Stimulated activated naive CD8-positive, alpha-beta T cell treated with anti-CD3 and anti-CD28 coated beads, Interleukin-15, amount 100 ng/mL, for 72 hours (primary cell): ENCODE measurements around the gene PIF1.

Source experiments
- ATAC-seq: fragments of 150-1000 bp; cut with Tn5 transposase; 2 replicates; pipeline ENCODE4 v1.10.0; 2021; ENCODE audit warnings: mild to moderate bottlenecking, moderate library complexity
- DNase-seq, 2 donors: peaks; one replicate each; pipeline ENCODE4 v3.0.0; 2021 to 2022
- H3K27ac Mint-ChIP-seq, 2 donors: one replicate each; pipeline ENCODE4 v1.8.0; 2022; ENCODE audit warnings: mild to moderate bottlenecking in 2 of 2, mixed read lengths in 2 of 2, moderate library complexity in 2 of 2
- H3K27me3 Mint-ChIP-seq: one replicate; pipeline ENCODE4 v1.8.0; 2022; ENCODE audit warnings: mixed read lengths
- H3K4me1 Mint-ChIP-seq: one replicate; pipeline ENCODE4 v1.8.0; 2022; ENCODE audit warnings: mild to moderate bottlenecking, mixed read lengths
- H3K4me3 Mint-ChIP-seq, 2 donors: one replicate each; pipeline ENCODE4 v1.8.0; 2022; ENCODE audit warnings: mild to moderate bottlenecking in 2 of 2, mixed read lengths in 2 of 2, moderate library complexity in 1 of 2
- H3K9me3 Mint-ChIP-seq, 2 donors: one replicate each; pipeline ENCODE4 v1.8.0; 2022; ENCODE audit warnings: mixed read lengths in 2 of 2

The PIF1 gene

GRCh38 chr15:64774629-64775493 is 50.6 kb downstream of the PIF1 start:
- Mint-ChIP-seq H3K27ac (no peak overlapping the region), H3K4me1 (peaks cover 10% of the 10 kb centered on the region), H3K9me3 (no peaks in the 10 kb centered on the region), H3K27me3 (peaks cover 62% of the 10 kb centered on the region), H3K4me3 (peak overlapping the region in 1 of 2 donors; percentile 48)
- ATAC-seq (peak; percentile 58), DNase-seq (peak; percentile 17 to 23)

GRCh38 chr15:64774037-64774628 is 51.3 kb downstream of the PIF1 start:
- Mint-ChIP-seq H3K9me3 (no peaks in the 10 kb centered on the region), H3K27ac (no peak overlapping the region), H3K4me3 (peak overlapping the region in 1 of 2 donors; percentile 44), H3K27me3 (peaks cover 55% of the 10 kb centered on the region), H3K4me1 (peaks cover 10% of the 10 kb centered on the region)
- ATAC-seq, result no peak
- no peak for DNase-seq

- Mint-ChIP-seq H3K4me3 (peak overlapping the region in 1 of 2 donors; percentile 44), H3K27ac (no peak overlapping the region), H3K27me3 (peaks cover 51% of the 10 kb centered on the region)
Measured at GRCh38 chr15:64773606-64774005, 51.8 kb downstream of the PIF1 start.

GRCh38 chr15:64772964-64773363 is 52.5 kb downstream of the PIF1 start:
- H3K27ac Mint-ChIP-seq, result no peak overlapping the region

More at GRCh38 chr15:64773606-64774005, 51.8 kb downstream of the PIF1 start:
- H3K9me3 Mint-ChIP-seq, result no peaks in the 10 kb centered on the region
- DNase-seq, result no peak
- ATAC-seq, result no peak
- peaks cover 10% of the 10 kb centered on the region for H3K4me1 Mint-ChIP-seq

GRCh38 chr15:64772488-64772887 is 53.0 kb downstream of the PIF1 start:
- ATAC-seq (no peak), DNase-seq (no peak)
- H3K27ac Mint-ChIP-seq, result peak overlapping the region in 1 of 2 donors; percentile 10

More at GRCh38 chr15:64772964-64773363, 52.5 kb downstream of the PIF1 start:
- H3K4me3 Mint-ChIP-seq, result no peak overlapping the region
- H3K9me3 Mint-ChIP-seq, result no peaks in the 10 kb centered on the region
- DNase-seq, result no peak
- peaks cover 50% of the 10 kb centered on the region for H3K27me3 Mint-ChIP-seq
- no peak for ATAC-seq
- H3K4me1 Mint-ChIP-seq, result peaks cover 10% of the 10 kb centered on the region

GRCh38 chr15:64770626-64771025 is 54.8 kb downstream of the PIF1 start:
- H3K27ac Mint-ChIP-seq, result no peak overlapping the region
- peaks cover 26% of the 10 kb centered on the region for H3K27me3 Mint-ChIP-seq
- peaks cover 5% of the 10 kb centered on the region for H3K4me1 Mint-ChIP-seq
- H3K4me3 Mint-ChIP-seq, result no peak overlapping the region
- no peaks in the 10 kb centered on the region for H3K9me3 Mint-ChIP-seq
- ATAC-seq (no peak), DNase-seq (no peak)

More at GRCh38 chr15:64772488-64772887, 53.0 kb downstream of the PIF1 start:
- peaks cover 45% of the 10 kb centered on the region for H3K27me3 Mint-ChIP-seq
- no peak overlapping the region for H3K4me3 Mint-ChIP-seq
- H3K9me3 Mint-ChIP-seq, result no peaks in the 10 kb centered on the region
- peaks cover 10% of the 10 kb centered on the region for H3K4me1 Mint-ChIP-seq

- no peak overlapping the region for H3K4me3 Mint-ChIP-seq
- H3K4me1 Mint-ChIP-seq, result no peaks in the 10 kb centered on the region
- no peaks in the 10 kb centered on the region for H3K9me3 Mint-ChIP-seq
- peak overlapping the region in 1 of 2 donors; percentile 60 for H3K27ac Mint-ChIP-seq
- ATAC-seq (no peak), DNase-seq (no peak)
- H3K27me3 Mint-ChIP-seq, result peaks cover under 1% of the 10 kb centered on the region
Measured at GRCh38 chr15:64767203-64767602, 58.2 kb downstream of the PIF1 start.

GRCh38 chr15:64766058-64766457 is 59.4 kb downstream of the PIF1 start:
- no peak overlapping the region for H3K4me3 Mint-ChIP-seq
- DNase-seq, result no peak
- no peaks in the 10 kb centered on the region for H3K27me3 Mint-ChIP-seq
- ATAC-seq, result no peak
- no peaks in the 10 kb centered on the region for H3K9me3 Mint-ChIP-seq
- H3K27ac Mint-ChIP-seq, result no peak overlapping the region
- H3K4me1 Mint-ChIP-seq, result no peaks in the 10 kb centered on the region
